Measurements from ENCODE around the gene GTF2H2C_2.
A peak's percentile ranks its signal among the peaks of the same experiment; 100 is the strongest.
"Not testable (repeated sequence)": the region's sequence is repeated elsewhere in the genome, so short reads cannot be mapped to it uniquely, and the experiment has no call there.

GTF2H2C_2 gene

DNA sequence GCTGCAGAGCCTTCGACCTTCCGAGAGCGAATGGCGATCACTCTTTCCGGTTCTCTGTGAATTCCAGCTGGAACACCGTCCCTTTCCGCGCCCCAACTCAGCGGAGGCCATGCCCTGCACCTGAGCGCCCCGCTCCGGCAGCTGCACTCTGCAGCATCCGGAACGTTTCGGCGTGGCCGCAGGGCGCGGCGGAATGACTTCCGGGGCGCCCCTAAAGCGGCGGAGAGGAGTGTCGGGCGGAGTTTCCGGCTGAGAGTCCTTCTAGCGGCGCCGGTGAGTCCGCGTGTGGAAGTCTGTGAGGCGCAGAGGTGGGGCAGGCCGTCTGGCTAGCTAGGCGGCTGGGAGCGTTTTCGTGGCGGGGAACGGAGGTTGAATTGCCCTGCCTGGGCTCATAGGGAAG lies at the start of gene GTF2H2C_2:
TSS of gene GTF2H2C_2 (plus strand) at position 252 of the 400 bp plus-strand sequence.
- not testable (repeated sequence) for DNase-seq

DNA sequence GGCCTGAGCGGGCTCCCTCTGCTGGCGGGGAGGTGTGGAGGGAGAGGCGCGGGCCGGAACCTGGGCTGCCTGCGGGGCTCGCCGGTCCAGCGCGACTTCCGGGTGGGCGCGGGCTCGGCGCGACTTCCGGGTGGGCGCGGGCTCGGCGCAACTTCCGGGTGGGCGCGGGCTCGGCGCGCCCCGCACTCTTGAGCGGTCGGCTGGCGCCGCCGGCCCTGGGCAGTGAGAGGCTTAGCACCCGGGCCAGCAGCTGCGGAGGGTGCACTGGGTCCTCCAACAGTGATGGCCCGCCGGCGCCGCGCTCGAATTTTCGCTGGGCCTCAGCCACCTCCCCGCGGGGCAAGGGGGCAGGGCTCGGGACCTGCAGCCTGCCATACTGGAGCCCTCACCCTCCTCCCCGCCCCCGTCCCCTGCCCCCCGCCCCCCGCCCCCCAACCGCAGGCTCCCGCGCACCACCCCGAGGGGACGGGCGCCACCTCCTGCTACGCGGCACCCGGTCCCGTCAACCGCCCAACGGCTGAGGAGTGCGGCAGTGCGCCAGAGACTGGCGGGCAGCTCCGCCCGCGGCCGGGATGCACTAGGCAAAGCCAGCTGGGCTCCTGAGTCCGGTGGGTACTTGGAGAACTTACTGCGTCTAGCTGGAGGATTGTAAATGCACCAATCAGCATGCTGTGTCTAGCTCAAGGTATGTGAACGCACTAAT lies 14.0 kb upstream of the GTF2H2C_2 start:
- peak; percentile 63 for DNase-seq

DNA sequence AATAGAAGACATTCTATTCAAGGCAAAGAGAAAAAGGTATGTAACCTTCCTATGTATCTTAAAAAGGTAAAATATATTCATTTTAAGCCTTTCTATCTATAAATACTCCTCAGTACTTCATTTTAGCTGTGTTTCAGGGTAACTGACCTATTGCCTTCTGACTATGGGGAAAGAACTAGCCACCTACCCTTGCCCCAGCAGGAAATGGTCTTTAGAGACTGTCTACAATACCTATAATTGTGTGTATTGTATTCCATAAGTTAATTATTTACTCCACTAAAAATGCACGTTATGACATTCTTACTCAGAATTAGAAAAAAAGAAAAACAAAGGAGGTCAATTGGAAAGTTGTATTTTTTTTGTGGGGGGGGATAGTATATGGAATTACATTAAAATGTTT lies 6.2 kb downstream of the GTF2H2C_2 start:
- DNase-seq: not testable (repeated sequence)

DNA sequence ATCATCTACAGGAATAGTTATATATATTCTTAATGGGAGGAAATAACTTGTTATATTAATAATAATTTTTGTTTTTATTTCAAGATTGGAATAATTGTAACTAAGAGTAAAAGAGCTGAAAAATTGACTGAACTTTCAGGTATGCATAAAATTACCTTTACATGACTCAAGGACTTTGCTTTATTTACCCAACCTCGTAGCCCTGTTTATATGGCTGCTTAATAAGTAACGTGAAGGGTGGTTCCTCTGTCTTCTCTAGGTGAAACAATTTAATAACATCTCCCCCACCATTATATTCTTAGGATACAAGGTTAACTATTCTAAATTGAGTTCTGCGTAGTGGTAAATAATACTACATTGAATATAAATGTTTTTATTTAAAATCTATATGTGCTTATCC lies 8.0 kb downstream of the GTF2H2C_2 start:
- DNase-seq: not testable (repeated sequence)

DNA sequence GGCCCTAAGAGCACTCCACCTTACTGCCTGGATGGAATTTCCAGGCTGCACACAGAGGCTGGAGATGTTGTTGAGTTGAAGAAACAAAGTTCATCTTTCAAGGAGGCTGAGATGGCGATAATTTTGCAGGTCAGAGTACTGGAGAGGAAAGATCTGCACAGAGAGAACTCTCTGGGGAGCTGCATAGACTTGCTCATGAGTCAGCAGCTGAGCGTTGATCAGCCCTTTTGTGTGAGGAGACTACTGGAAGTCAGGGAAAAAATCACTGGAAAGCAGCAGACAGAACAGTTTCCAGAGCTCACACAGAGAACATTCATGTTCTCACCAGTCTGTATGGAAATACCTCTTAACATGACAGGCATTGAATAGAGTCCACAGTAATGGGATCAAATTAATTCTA lies 23.4 kb downstream of the GTF2H2C_2 start:
- not testable (repeated sequence) for DNase-seq

DNA sequence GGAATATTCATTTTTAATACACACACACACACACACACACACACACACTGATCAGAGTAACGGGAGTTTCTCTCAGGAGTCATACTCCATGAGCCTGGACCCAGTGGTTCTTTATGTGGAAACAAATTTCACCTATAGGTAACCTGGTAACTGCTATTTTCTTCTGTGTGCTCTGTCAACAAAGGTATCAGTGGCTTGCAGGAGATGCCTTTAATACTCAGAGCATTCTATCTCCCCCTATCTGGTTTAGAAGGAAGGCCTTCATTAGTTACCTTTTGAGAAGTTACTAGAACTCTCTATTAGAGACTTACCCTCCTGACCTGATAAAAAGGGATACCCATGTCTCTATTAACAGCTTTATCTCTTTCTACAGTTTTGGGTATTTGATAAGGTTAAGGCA lies 34.4 kb downstream of the GTF2H2C_2 start:
- DNase-seq: not testable (repeated sequence)

DNA sequence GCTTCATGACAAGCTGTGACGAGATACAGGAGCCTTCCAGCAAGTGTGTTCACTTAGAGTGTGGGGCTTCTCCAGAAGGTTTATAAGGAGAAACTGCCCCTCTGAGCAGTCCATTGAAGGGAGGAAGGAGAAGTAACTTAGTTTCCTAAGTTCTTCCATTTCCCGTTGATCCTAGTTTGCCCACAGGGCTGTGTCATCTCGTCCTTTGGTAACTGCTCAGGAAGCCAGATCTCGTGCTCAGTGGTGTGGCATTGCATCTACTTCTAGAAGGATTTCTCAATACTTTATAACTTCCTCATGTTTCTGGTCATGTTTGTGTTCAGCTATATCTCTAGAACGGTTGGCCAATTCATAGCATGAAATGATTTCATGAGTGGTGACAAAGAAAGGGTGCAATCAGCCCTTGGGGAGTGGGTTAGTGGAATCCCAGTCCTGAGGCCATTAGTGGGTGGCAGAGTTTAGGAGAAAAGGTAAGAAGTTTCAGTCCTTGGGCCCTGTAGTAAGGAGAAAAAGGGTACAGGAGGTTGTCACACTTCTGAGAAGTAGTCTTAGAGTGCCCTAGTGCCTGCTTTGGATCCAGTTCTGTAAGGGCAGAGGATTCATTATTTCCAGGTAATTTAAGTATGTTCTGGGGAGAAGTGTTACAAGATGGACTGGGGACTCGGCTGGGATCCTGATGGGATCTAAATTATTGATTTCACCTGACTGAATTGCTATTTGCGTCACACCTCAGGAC lies 36.2 kb downstream of the GTF2H2C_2 start:
- not testable (repeated sequence) for DNase-seq

DNA sequence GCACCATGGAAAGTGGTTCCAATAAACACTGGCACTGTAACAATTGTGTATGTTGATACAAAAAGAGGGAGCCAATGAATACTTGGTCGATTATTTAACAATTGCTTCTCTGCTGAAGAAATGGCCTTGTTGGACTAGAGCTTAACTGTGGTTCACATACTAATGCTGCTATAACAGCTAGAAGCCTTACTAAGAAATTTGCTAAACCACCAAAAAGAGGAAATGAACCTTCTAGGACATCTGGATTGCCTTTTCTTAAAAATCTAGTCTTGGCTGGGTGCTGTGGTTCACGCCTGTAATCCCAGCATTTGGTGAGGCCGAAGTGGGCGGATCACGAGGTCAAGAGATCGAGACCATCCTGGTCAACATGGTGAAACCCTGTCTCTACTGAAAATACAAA lies 41.9 kb downstream of the GTF2H2C_2 start:
- not testable (repeated sequence) for DNase-seq

DNA sequence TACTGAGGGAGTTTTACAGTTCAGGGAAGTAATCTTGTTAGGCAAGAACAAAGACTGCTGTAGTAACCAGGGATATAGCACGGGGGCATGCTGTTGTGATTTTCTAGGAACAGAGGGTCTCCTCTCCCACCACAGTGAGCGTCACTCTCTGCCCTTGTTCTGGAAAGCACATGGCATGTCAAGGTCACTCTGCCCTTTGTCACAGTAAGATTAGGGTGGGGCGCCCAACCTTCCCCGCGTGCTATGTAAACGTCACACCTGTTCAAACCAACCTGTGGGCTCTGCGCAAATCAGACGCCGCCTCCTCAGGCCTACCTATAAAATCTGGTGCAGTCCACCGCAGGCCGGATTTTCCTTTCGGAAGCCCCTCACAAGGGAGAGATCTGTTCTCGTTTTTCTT lies 44.0 kb downstream of the GTF2H2C_2 start:
- not testable (repeated sequence) for DNase-seq

DNA sequence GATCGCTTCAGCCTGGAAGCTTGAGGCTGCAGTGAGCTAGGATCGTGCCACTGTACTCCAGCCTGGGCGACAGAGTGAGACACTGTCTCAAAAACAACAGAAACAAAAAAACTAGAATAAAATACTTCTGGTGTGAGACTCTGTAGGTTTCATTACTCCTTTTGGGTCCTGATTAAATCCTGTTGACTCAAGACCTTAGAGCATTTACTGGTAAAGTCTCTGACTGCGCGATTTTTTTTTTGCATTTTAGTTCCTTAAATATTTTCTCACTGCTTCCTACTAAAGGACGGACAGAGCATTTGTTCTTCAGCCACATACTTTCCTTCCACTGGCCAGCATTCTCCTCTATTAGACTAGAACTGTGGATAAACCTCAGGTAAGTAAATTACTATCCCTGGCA lies 46.8 kb downstream of the GTF2H2C_2 start:
- DNase-seq: not testable (repeated sequence)

DNA sequence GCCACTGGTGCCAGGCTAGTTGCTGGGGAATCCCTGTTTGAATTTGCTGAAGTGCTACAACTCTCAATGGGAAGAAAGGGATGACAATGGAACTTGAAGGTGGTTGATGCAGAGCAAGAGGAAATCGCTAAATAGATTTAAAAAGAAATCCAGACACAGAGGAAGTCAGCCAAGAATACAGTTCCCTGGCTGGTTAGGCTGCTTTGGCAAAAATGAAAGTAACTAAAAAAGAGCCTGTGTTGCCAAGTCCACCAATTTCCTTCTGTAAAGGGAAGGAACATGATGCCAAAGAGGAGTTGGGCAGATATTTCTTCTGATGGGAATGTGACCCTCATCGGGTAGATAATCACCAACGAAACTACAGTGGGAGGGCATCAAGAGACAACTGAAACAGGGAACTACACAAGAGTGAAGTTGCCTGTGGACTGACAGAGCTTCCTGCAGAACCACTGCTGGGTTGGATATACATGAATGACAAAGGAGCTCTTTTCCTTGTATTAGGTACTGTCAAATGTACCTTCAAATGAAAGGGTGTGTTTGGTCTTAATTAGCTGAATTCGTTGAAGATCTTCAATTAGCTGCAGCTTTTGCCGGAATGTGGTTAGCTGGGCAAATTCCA lies 49.0 kb downstream of the GTF2H2C_2 start:
- DNase-seq: not testable (repeated sequence)

DNA sequence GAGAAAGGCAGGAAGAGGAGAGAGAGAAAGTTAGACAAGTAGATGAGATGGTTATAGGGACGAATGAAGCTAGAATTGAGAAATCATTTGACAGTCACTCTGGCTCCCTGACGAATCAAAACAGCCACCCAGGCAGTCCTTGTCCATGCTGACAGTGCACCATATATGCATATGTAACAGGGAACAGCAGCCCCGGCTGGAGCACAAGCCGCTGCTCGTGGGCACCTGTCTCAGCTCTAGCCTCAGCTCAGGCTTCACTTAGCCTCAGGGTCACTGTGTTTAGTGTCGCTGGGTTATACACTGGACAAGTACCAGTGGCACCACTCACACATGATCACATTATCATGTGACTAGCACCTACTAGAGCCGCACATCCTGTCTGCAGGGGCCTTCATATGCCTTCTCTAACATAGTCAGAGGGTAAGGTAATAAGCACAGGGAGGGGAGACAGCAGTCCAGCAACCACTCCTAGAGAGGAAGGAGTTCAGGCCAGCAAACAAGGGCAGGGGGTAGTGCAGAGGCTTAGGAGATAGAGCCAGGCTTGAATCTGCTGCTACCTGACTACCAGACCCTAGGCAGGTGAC lies 54.9 kb downstream of the GTF2H2C_2 start:
- not testable (repeated sequence) for DNase-seq

Measured in activated CD4-positive, alpha-beta T cell treated with anti-CD3 and anti-CD28 coated beads, Interleukin-10, Interleukin-2, amounts not matched to agents 100 ng/mL and 50 ng/mL, durations not matched to agents 16 hours and 8 hours (primary cell).